H1 (cell line): Measurements from ENCODE around the gene RBM34. TPM values are rescaled to one million over a fixed set of nuclear protein-coding genes. Genes with fewer than 3 reads are reported as not detected.

Experiments used
- CTCF ChIA-PET: fragments of 300-600 bp; sonication (Branson Sonifier 250); formaldehyde crosslinking; loops from one replicate; lab custom pipeline; 2021; ENCODE audit not compliant: partially characterized antibody; lab: Charles Lee
- POLR2A ChIA-PET: fragments of 300-600 bp; sonication (Branson Sonifier 250); formaldehyde crosslinking; loops from one replicate; lab custom pipeline; 2021; ENCODE audit warnings: inconsistent platforms; ENCODE audit not compliant: partially characterized antibody; lab: Charles Lee
- DNase-seq, 2 experiments: peaks; one replicate each; pipeline versions ENCODE4 v3.0.0 to v3.0.0-alpha.2; 2010 to 2022; ENCODE audit warnings: low spot score in 2 of 2, low read depth in 1 of 2, mixed read lengths in 1 of 2
- FAIRE-seq: peaks from 2 replicates; lab custom pipeline; 2011; peaks lifted over from hg19 to GRCh38; lab: Jason Lieb, UNC
- H2AFZ ChIP-seq: 2 replicates; pipeline ENCODE4 v1.8.1; 2012; ENCODE audit warnings: low read length, inconsistent platforms
- H2AK5ac ChIP-seq: 2 replicates; pipeline ENCODE4 v1.6.1; 2013; ENCODE audit warnings: low read depth, low read length
- H2BK120ac ChIP-seq: replicated peaks from 2 replicates; pipeline ENCODE3; 2013; ENCODE audit warnings: low read depth, low read length, inconsistent platforms
- H2BK12ac ChIP-seq: 2 replicates; pipeline ENCODE4 v1.6.1; 2013; ENCODE audit warnings: low read depth, low read length
- H2BK15ac ChIP-seq: 2 replicates; pipeline ENCODE4 v1.6.1; 2013; ENCODE audit warnings: low read length
- H2BK20ac ChIP-seq: 2 replicates; pipeline ENCODE4 v1.6.1; 2013; ENCODE audit warnings: low read length
- H2BK5ac ChIP-seq: 2 replicates; pipeline ENCODE4 v1.6.1; 2013; ENCODE audit warnings: low read depth, low read length
- H3K14ac ChIP-seq: 2 replicates; pipeline ENCODE4 v1.6.1; 2013; ENCODE audit warnings: inconsistent platforms; ENCODE audit not compliant: insufficient read length
- H3K18ac ChIP-seq: 2 replicates; pipeline ENCODE4 v1.6.1; 2013; ENCODE audit warnings: low read length; ENCODE audit errors: extremely low read depth
- H3K23ac ChIP-seq: 2 replicates; pipeline ENCODE4 v1.6.1; 2013; ENCODE audit warnings: inconsistent platforms; ENCODE audit not compliant: insufficient read length
- H3K23me2 ChIP-seq: 2 replicates; pipeline ENCODE4 v1.6.1; 2013; ENCODE audit warnings: low read depth, low read length
- H3K27ac ChIP-seq: 2 replicates; pipeline ENCODE4 v1.6.1; 2011; ENCODE audit warnings: low read depth, low read length, inconsistent platforms
- H3K27me3 ChIP-seq, 4 experiments: replicated peaks in 1 of 4; 1 replicate in 1 of 4; 2 replicates in 3 of 4; pipeline versions ENCODE4 v1.6.1 to v1.8.1; 2011 to 2013; ENCODE audit warnings: low read length in 3 of 4, mild to moderate bottlenecking in 3 of 4, inconsistent platforms in 2 of 4, mixed read lengths in 2 of 4, moderate library complexity in 1 of 4; ENCODE audit not compliant: control insufficient read depth in 3 of 4, insufficient read depth in 3 of 4; ENCODE audit errors: extremely low read depth in 1 of 4
- H3K36me3 ChIP-seq, 4 experiments: 2 replicates each; pipeline versions ENCODE4 v1.6.1 to v1.8.1; 2011 to 2013; ENCODE audit warnings: mild to moderate bottlenecking in 4 of 4, low read length in 3 of 4, moderate library complexity in 2 of 4, control low read depth in 1 of 4, inconsistent platforms in 1 of 4; ENCODE audit not compliant: insufficient read depth in 4 of 4, control insufficient read depth in 2 of 4
- H3K4ac ChIP-seq: replicated peaks from 2 replicates; pipeline ENCODE3; 2013; ENCODE audit warnings: low read length, low read depth, mixed read lengths, inconsistent platforms; ENCODE audit not compliant: insufficient read length
- H3K4me1 ChIP-seq, 4 experiments: replicated peaks in 1 of 4; 1 replicate in 1 of 4; 2 replicates in 3 of 4; pipeline versions ENCODE4 v1.6.1 to v1.8.1; 2011 to 2013; ENCODE audit warnings: low read length in 3 of 4, inconsistent platforms in 2 of 4, mixed read lengths in 1 of 4; ENCODE audit not compliant: insufficient read depth in 4 of 4, control insufficient read depth in 3 of 4
- H3K4me2 ChIP-seq, 2 experiments: 2 replicates each; pipeline versions ENCODE4 v1.6.1 to v1.8.1; 2011 to 2013; ENCODE audit warnings: low read depth in 2 of 2, low read length in 2 of 2, control low read depth in 1 of 2, inconsistent platforms in 1 of 2, mild to moderate bottlenecking in 1 of 2; ENCODE audit not compliant: insufficient read depth in 1 of 2
- H3K4me3 ChIP-seq, 4 experiments: fragments of 200-600, 300-600 bp in 1 of 4; sonication (generic), shearing (Covaris generic), sonication (Bioruptor Twin) in 1 of 4; 2 replicates each; pipeline versions ENCODE4 v1.5.1 to v1.8.1; 2011 to 2016; ENCODE audit warnings: low read length in 4 of 4, low read depth in 3 of 4, control low read depth in 2 of 4, inconsistent platforms in 2 of 4, mild to moderate bottlenecking in 2 of 4, mixed read lengths in 1 of 4, moderate library complexity in 1 of 4; ENCODE audit not compliant: insufficient read depth in 2 of 4; ENCODE audit errors: extremely low read depth in 1 of 4
- H3K56ac ChIP-seq: replicated peaks from 2 replicates; pipeline ENCODE3; 2013; ENCODE audit warnings: low read depth, mild to moderate bottlenecking, mixed read lengths, low read length, inconsistent platforms; ENCODE audit not compliant: insufficient read length
- H3K79me1 ChIP-seq: 2 replicates; pipeline ENCODE4 v1.6.1; 2013; ENCODE audit warnings: low read depth, low read length, control low read depth
- H3K79me2 ChIP-seq, 2 experiments: 2 replicates each; pipeline versions ENCODE4 v1.6.1 to v1.8.1; 2012 to 2013; ENCODE audit warnings: low read length in 2 of 2, mild to moderate bottlenecking in 2 of 2, inconsistent platforms in 1 of 2; ENCODE audit not compliant: insufficient read depth in 2 of 2, control insufficient read depth in 1 of 2
- H3K9ac ChIP-seq, 4 experiments: replicated peaks in 1 of 4; 1 replicate in 1 of 4; 2 replicates in 3 of 4; pipeline versions ENCODE4 v1.6.1 to v1.8.1; 2011 to 2013; ENCODE audit warnings: low read depth in 3 of 4, low read length in 3 of 4, control low read depth in 2 of 4, mild to moderate bottlenecking in 2 of 4, moderate library complexity in 2 of 4, inconsistent platforms in 1 of 4; ENCODE audit errors: extremely low read depth in 1 of 4
- H3K9me3 ChIP-seq, 2 experiments: 2 replicates each; pipeline versions ENCODE4 v1.6.1 to v1.8.1; 2012 to 2013; ENCODE audit warnings: mild to moderate bottlenecking in 2 of 2, moderate library complexity in 2 of 2, control low read depth in 1 of 2, inconsistent platforms in 1 of 2, low read depth in 1 of 2, low read length in 1 of 2, mixed read lengths in 1 of 2; ENCODE audit not compliant: insufficient read depth in 2 of 2
- H4K20me1 ChIP-seq, 2 experiments: replicated peaks in 1 of 2; 2 replicates each; pipeline versions ENCODE3 to v1.8.1; 2011 to 2013; ENCODE audit warnings: inconsistent platforms in 2 of 2, low read length in 2 of 2, mild to moderate bottlenecking in 1 of 2; ENCODE audit not compliant: insufficient read depth in 2 of 2, control insufficient read depth in 1 of 2
- H4K5ac ChIP-seq: 2 replicates; pipeline ENCODE4 v1.6.1; 2013; ENCODE audit warnings: low read length, low read depth, mixed read lengths, inconsistent platforms; ENCODE audit not compliant: insufficient read length
- H4K8ac ChIP-seq: 2 replicates; pipeline ENCODE4 v1.8.0; 2013; ENCODE audit warnings: mild to moderate bottlenecking, moderate library complexity, low read length, inconsistent platforms; ENCODE audit not compliant: insufficient read depth; ENCODE audit errors: extremely low read depth
- H4K91ac ChIP-seq: replicated peaks from 2 replicates; pipeline ENCODE3; 2013; ENCODE audit warnings: low read length, mixed read lengths, inconsistent platforms; ENCODE audit not compliant: insufficient read length
- JUND ChIP-seq: IDR thresholded peaks from 2 replicates; pipeline ENCODE4 v1.6.1; 2011; ENCODE audit warnings: mild to moderate bottlenecking, improper control_type of control experiment, low read length
- KDM1A ChIP-seq: fragments of 200-600, 300-600 bp; sonication (generic); IDR thresholded peaks from 2 replicates; pipeline ENCODE4 v1.7.1; 2016; ENCODE audit warnings: mild to moderate bottlenecking, low read length, borderline replicate concordance
- POLR2A ChIP-seq, 2 experiments: IDR thresholded peaks; 1 replicate in 1 of 2; 2 replicates in 1 of 2; pipeline ENCODE4 v1.6.1; 2011; ENCODE audit warnings: low read depth in 2 of 2, low read length in 2 of 2, mild to moderate bottlenecking in 2 of 2; ENCODE audit errors: control extremely low read depth in 1 of 2
- POLR2AphosphoS5 ChIP-seq: IDR thresholded peaks from 2 replicates; pipeline ENCODE4 v1.6.1; 2011; ENCODE audit warnings: low read depth, low read length
- WGBS, 2 experiments: shearing (Covaris generic) in 1 of 2; methylation state at CpG; one replicate each; pipeline versions ENCODE4 v1.1.6 to v1.1.7; 2013 to 2015; ENCODE audit warnings: low lambda C conversion rate in 2 of 2, mixed read lengths in 2 of 2, inconsistent platforms in 1 of 2, low coverage in 1 of 2, missing lambda C conversion rate in 1 of 2; ENCODE audit not compliant: insufficient replicate concordance in 2 of 2, insufficient coverage in 1 of 2, insufficient read length in 1 of 2; ENCODE audit errors: extremely low coverage in 1 of 2, missing lambda C conversion rate in 1 of 2; 5-methylcytosine and 5-hydroxymethylcytosine counted together
- polyA plus RNA-seq, 7 experiments: library from polyadenylated mRNA; depleted of rRNA in 3 of 7; stranded (reverse) in 5 of 7; unstranded in 2 of 7; fragments of >200 nt in 5 of 7; fragments of 200-250 nt in 2 of 7; gene quantifications; 1 replicate in 5 of 7; 2 replicates in 1 of 7; 4 replicates in 1 of 7; pipeline versions ENCODE4 v1.2.1 to v1.2.3, GENCODE V29; 2011 to 2013; ENCODE audit warnings: missing spikeins in 2 of 7, mixed read lengths in 2 of 7
- total RNA-seq: library from RNA; stranded (reverse); fragmentation: NEBNext Ultra II Directional; extraction: Animal tissue kit (Norgen Biotek cat#: 25700); gene quantifications from 2 replicates; pipeline ENCODE4 v1.2.1, GENCODE V29; 2021

RBM34 gene
- total and polyA plus RNA-seq, 2 of the 8 experiments (the other 6 are each of a cell fraction or from before 2014, with no cell fraction given): 18.8 to 108 TPM

DNA sequence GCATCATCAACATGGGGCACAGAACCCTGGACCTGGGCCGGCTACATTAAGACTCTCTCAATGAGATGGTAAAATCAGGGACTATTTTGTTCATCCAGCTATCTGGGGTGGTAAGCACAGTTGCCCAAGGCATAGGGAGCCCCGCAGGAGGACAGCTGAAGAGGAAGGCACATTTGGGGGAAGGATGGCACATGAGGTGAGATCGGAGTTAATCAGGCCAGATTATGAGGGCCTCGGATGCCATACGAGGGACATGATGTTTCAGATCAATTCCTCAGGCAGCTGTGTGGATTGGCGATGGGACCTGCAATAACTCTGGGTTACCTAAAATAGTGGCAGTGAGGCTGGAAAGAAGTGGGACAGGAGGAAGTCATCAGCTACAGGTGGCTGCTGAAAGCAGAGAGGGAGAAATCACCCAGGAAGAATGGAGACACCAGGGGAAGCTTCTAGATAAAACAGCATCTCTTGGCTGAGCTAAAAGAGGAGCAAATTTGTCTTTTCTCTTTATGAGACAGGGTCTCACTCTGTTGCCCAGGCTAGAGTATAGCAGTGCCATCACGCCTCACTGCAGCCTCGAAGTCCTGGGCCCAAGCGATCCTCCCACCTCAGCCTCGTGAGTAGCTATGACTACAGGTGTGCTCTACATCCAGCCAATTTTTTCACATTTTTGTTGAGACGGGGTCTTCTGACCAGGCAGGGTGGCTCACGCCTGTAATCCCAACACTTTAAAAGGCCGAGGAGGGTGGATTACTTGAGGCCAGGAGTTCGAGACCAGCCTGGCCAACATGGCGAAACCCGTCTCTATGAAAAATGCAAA lies 53.5 kb downstream of the RBM34 start:
- H2BK15ac ChIP-seq: no peak overlapping the region
- peaks cover 11 to 46% (median 35%) of the 10 kb centered on the region in 4 experiments for H3K36me3 ChIP-seq

More for the DNA sequence above, 53.5 kb downstream of the RBM34 start:
- Histone ChIP-seq H2AK5ac (no peak overlapping the region), H3K27ac (no peak overlapping the region), H3K4me3 (no peak overlapping the region), H4K91ac (no peak overlapping the region), H3K4ac (no peak overlapping the region), H2BK20ac (no peak overlapping the region), H3K9ac (no peak overlapping the region), H3K18ac (no peak overlapping the region), H3K79me2 (peaks cover 0 to 3% of the 10 kb centered on the region in 2 experiments; a peak in 1 of 4 replicates), H3K14ac (no peak overlapping the region), H2BK120ac (no peak overlapping the region), H3K4me2 (no peak overlapping the region), H3K79me1 (no peaks in the 10 kb centered on the region), H3K4me1 (peaks cover 0 to 3% (median 0%) of the 10 kb centered on the region in 4 experiments; a peak in 3 of 7 replicates), H2BK5ac (no peak overlapping the region), H4K5ac (no peak overlapping the region), H4K8ac (no peak overlapping the region), H3K9me3 (no peaks in the 10 kb centered on the region), H2AFZ (no peak overlapping the region), H3K27me3 (no peaks in the 10 kb centered on the region), H2BK12ac (no peak overlapping the region), H3K56ac (no peak overlapping the region), H3K23ac (no peak overlapping the region), H4K20me1 (peaks cover 0 to 4% of the 10 kb centered on the region in 2 experiments), H3K23me2 (no peaks in the 10 kb centered on the region; the same call in 1 of the 2 replicates)
- POLR2A ChIA-PET: interaction anchor here (0.7 to 7.8 kb wide), 6 partner anchors 12 to 43 kb away, joined by 3 to 83 read pairs (median 4); partner anchors contain the start of gene TOMM20
- DNase-seq (peak in 1 of 2 experiments; percentile 45), FAIRE-seq (no peak)
- WGBS, 2 experiments: 93% methylated on average over 16 of the region's 16 CpGs; no CpG with 5 or more reads in 1 of the 2 experiments
- TF ChIP-seq KDM1A (0 out of 2 replicates have a peak, but pooled peaks have one; percentile 15), POLR2A (IDR thresholded peaks at IDR 0.05; ENCODE audit: control extremely low read depth in 1 of 2, low read depth in 2 of 2, low read length in 2 of 2) (peak in 1 of 2 experiments; percentile 20; a peak in 2 of 3 replicates), JUND (no peak), POLR2AphosphoS5 (peak; percentile 62)
- CTCF ChIA-PET: interaction anchor here (0.6 to 7.3 kb wide), 8 partner anchors 14 to 397 kb away, joined by 3 to 68 read pairs (median 3); partner anchors contain the start of gene B3GALNT2
